SK-N-SH treated with all-trans-retinoic acid at 6 μM for 48 hours (cell line): Measurements from ENCODE around the gene GOLT1B.

Experiments
- ATAC-seq: fragments of 200-7000 bp; cut with Tn5 transposase; 3 replicates; pipeline ENCODE4 v1.9.1; 2020; ENCODE audit warnings: mild to moderate bottlenecking, moderate library complexity
- ARNTL ChIP-seq: fragments of 450-650 bp; formaldehyde crosslinking; IDR thresholded peaks from 2 replicates; pipeline ENCODE4 v1.5.0; 2020; ENCODE audit warnings: low read depth, mild to moderate bottlenecking, moderate library complexity, borderline replicate concordance
- BACH2 ChIP-seq: fragments of 250-450 bp; sonication (Bioruptor Pico); IDR thresholded peaks from 2 replicates; pipeline ENCODE4 v1.9.0; 2021; ENCODE audit warnings: mild to moderate bottlenecking, borderline replicate concordance
- CSDC2 ChIP-seq: fragments of 250-450 bp; sonication (Bioruptor Pico); IDR thresholded peaks from 2 replicates; pipeline ENCODE4 v1.5.0; 2020; ENCODE audit warnings: mild to moderate bottlenecking, moderate library complexity
- CSRNP3 ChIP-seq: fragments of 250-450 bp; sonication (Bioruptor Pico); IDR thresholded peaks from 2 replicates; pipeline ENCODE4 v1.5.1; 2021; ENCODE audit warnings: mild to moderate bottlenecking, moderate library complexity
- ESRRG ChIP-seq: fragments of 250-450 bp; sonication (Bioruptor Pico); IDR thresholded peaks from 2 replicates; pipeline ENCODE4 v1.6.1; 2021; ENCODE audit warnings: mild to moderate bottlenecking
- ISL1 ChIP-seq: fragments of 250-450 bp; sonication (Bioruptor Pico); IDR thresholded peaks from 2 replicates; pipeline ENCODE4 v2.1.2; 2022; ENCODE audit warnings: mild to moderate bottlenecking, moderate library complexity
- OSR1 ChIP-seq: fragments of 250-450 bp; sonication (Bioruptor Pico); IDR thresholded peaks from 2 replicates; pipeline ENCODE4 v1.8.0; 2022; ENCODE audit warnings: moderate library complexity, mild to moderate bottlenecking, inconsistent platforms
- PATZ1 ChIP-seq: fragments of 250-450 bp; sonication (Bioruptor Pico); IDR thresholded peaks from 2 replicates; pipeline ENCODE4 v1.8.0; 2020; ENCODE audit warnings: mild to moderate bottlenecking, moderate library complexity, borderline replicate concordance
- POU6F1 ChIP-seq: fragments of 250-450 bp; sonication (Bioruptor Pico); IDR thresholded peaks from 2 replicates; pipeline ENCODE4 v1.8.0; 2021; ENCODE audit warnings: low read depth, mild to moderate bottlenecking, moderate library complexity, borderline replicate concordance
- RARB ChIP-seq: fragments of 250-450 bp; sonication (Bioruptor Pico); IDR thresholded peaks from 2 replicates; pipeline ENCODE4 v1.8.0; 2021; ENCODE audit warnings: mild to moderate bottlenecking, moderate library complexity
- TCF4 ChIP-seq: fragments of 250-450 bp; sonication (Bioruptor Pico); IDR thresholded peaks from 2 replicates; pipeline ENCODE4 v1.8.0; 2021; ENCODE audit warnings: mild to moderate bottlenecking, moderate library complexity, borderline replicate concordance
- TOX ChIP-seq: fragments of 250-450 bp; sonication (Bioruptor Pico); IDR thresholded peaks from 2 replicates; pipeline ENCODE4 v1.8.0; 2021; ENCODE audit warnings: mild to moderate bottlenecking, moderate library complexity, borderline replicate concordance
- TSHZ2 ChIP-seq: fragments of 250-450 bp; sonication (Bioruptor Pico); IDR thresholded peaks from 2 replicates; pipeline ENCODE4 v1.5.0; 2020; ENCODE audit warnings: mild to moderate bottlenecking, moderate library complexity
- ZFP3 ChIP-seq: fragments of 250-450 bp; sonication (Bioruptor Pico); IDR thresholded peaks from 2 replicates; pipeline ENCODE4 v1.5.0; 2020; ENCODE audit warnings: mild to moderate bottlenecking, moderate library complexity
- ZNF565 ChIP-seq: fragments of 450-650 bp; formaldehyde crosslinking; conservative IDR thresholded peaks from 2 replicates; pipeline ENCODE4 v1.5.0; 2020; ENCODE audit warnings: low read depth, mild to moderate bottlenecking, moderate library complexity
- ZNF70 ChIP-seq: fragments of 450-650 bp; formaldehyde crosslinking; IDR thresholded peaks from 2 replicates; pipeline ENCODE4 v1.5.0; 2020; ENCODE audit warnings: mild to moderate bottlenecking, moderate library complexity
- ZNF8 ChIP-seq: fragments of 450-650 bp; formaldehyde crosslinking; IDR thresholded peaks from 2 replicates; pipeline ENCODE4 v1.5.0; 2020; ENCODE audit warnings: mild to moderate bottlenecking, moderate library complexity

The GOLT1B gene

GRCh38 chr12:21521541-21521940 lies 20.0 kb downstream of the GOLT1B start (continued):
- TF ChIP-seq PATZ1 (CRISPR knock-in tag) (no peak), TCF4 (CRISPR knock-in tag) (no peak), ISL1 (no peak), TSHZ2 (CRISPR knock-in tag) (no peak), CSDC2 (CRISPR knock-in tag) (no peak)

- TF ChIP-seq ZNF8 (CRISPR knock-in tag) (no peak), ZNF565 (CRISPR knock-in tag) (no peak), BACH2 (CRISPR knock-in tag) (no peak), ZFP3 (CRISPR knock-in tag) (no peak), OSR1 (no peak), CSRNP3 (CRISPR knock-in tag) (no peak), ZNF70 (CRISPR knock-in tag) (no peak), POU6F1 (CRISPR knock-in tag) (no peak), TSHZ2 (CRISPR knock-in tag) (no peak), ISL1 (no peak), ESRRG (no peak)
- ATAC-seq, result no peak
These were observed 21.6 kb downstream of the GOLT1B start for GRCh38 chr12:21523148-21523547.

- ATAC-seq, result no peak
- no peak for TF ChIP-seq RARB (CRISPR knock-in tag)
- TF ChIP-seq PATZ1 (CRISPR knock-in tag), result no peak
- no peak for TF ChIP-seq TOX
- TF ChIP-seq TCF4 (CRISPR knock-in tag), result no peak
- TF ChIP-seq ARNTL, result no peak
- no peak for TF ChIP-seq ISL1
These were observed 24.5 kb downstream of the GOLT1B start, which contains the start of gene SPX for GRCh38 chr12:21526053-21526452. Gene SPX (plus strand): TSS chr12:21526296. CDS start chr12:21526473, 177 bp downstream.
